Activated B cell treated with CpG ODN at 0.5 μM for 24 hours (primary cell): ENCODE data around the gene RASL12. TPM values are rescaled to one million over a fixed set of nuclear protein-coding genes. Genes with fewer than 3 reads are reported as not detected.
A peak's percentile ranks its signal among the peaks of the same experiment; 100 is the strongest.

ENCODE experiments used
- ATAC-seq: fragments of 200-7000 bp; cut with Tn5 transposase; one replicate; pipeline ENCODE4 v1.10.0; 2021; ENCODE audit warnings: low read depth, mild to moderate bottlenecking, moderate library complexity
- CTCF ChIA-PET: fragments of 350-600 bp; sonication (Branson Sonifier 250); formaldehyde crosslinking; loops from one replicate; lab custom pipeline; 2021; ENCODE audit warnings: antibody characterized with exemption; lab: Charles Lee
- POLR2A ChIA-PET: fragments of 350-600 bp; sonication (Branson Sonifier 250); formaldehyde crosslinking; loops from one replicate; lab custom pipeline; 2021; ENCODE audit warnings: antibody characterized with exemption; lab: Charles Lee
- DNase-seq: peaks from one replicate; pipeline ENCODE4 v3.0.0; 2022
- H3K27ac Mint-ChIP-seq: one replicate; pipeline ENCODE4 v1.8.0; 2020; ENCODE audit warnings: mixed read lengths
- H3K27me3 Mint-ChIP-seq: one replicate; pipeline ENCODE4 v1.8.0; 2021; ENCODE audit warnings: mixed read lengths
- H3K36me3 Mint-ChIP-seq: one replicate; pipeline ENCODE4 v1.8.0; 2021; ENCODE audit warnings: low read depth, mixed read lengths
- H3K4me1 Mint-ChIP-seq: one replicate; pipeline ENCODE4 v1.8.0; 2021; ENCODE audit warnings: mixed read lengths
- H3K4me3 Mint-ChIP-seq: one replicate; pipeline ENCODE4 v1.8.0; 2020; ENCODE audit warnings: mild to moderate bottlenecking, mixed read lengths
- H3K9me3 Mint-ChIP-seq: one replicate; pipeline ENCODE4 v1.8.0; 2020; ENCODE audit warnings: mixed read lengths
- intact Hi-C: fragments of 100-400 bp; cut with micrococcal nuclease; formaldehyde crosslinking; loops from one replicate; pipeline ENCODE4 v1.15.1; 2024
- total RNA-seq: library from RNA; stranded (reverse); gene quantifications from 2 replicates; pipeline ENCODE4 v1.2.3, GENCODE V29; 2022
- TF ChIP-seq, protein P1 (sequence below): fragments of 200-600 bp; IDR thresholded peaks from one replicate; pipeline ENCODE4 v1.8.0; 2022; ENCODE audit warnings: antibody characterized with exemption, mild to moderate bottlenecking

RASL12 gene
- total RNA-seq, 1 donor from 2014 or later, result not detected

DNA sequence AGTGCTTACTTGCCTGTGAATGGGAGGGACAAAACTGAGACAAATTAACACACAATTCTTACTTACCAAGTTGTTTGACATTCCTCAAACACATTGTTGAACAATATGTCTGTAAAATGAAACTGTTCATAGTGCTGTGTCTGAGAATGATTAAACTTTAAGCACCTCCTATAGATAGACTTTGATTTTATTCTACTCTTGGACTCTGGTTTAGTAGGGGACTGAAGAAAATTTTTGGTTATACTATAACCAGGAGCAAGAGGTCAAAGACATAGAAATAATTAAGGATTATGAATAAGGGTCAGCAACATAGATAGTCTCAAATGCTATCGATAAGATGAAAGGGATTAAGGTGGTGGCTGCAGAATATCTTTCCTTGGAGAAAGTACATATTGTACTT is 30.5 kb downstream of the RASL12 start:
- H3K4me3 Mint-ChIP-seq, result no peak overlapping the region
- ATAC-seq (no peak), DNase-seq (no peak)
- no peak overlapping the region for H3K27ac Mint-ChIP-seq
- no peaks in the 10 kb centered on the region for H3K36me3 Mint-ChIP-seq
- H3K27me3 Mint-ChIP-seq, result peaks cover 7% of the 10 kb centered on the region
- TF ChIP-seq, protein P1, sequence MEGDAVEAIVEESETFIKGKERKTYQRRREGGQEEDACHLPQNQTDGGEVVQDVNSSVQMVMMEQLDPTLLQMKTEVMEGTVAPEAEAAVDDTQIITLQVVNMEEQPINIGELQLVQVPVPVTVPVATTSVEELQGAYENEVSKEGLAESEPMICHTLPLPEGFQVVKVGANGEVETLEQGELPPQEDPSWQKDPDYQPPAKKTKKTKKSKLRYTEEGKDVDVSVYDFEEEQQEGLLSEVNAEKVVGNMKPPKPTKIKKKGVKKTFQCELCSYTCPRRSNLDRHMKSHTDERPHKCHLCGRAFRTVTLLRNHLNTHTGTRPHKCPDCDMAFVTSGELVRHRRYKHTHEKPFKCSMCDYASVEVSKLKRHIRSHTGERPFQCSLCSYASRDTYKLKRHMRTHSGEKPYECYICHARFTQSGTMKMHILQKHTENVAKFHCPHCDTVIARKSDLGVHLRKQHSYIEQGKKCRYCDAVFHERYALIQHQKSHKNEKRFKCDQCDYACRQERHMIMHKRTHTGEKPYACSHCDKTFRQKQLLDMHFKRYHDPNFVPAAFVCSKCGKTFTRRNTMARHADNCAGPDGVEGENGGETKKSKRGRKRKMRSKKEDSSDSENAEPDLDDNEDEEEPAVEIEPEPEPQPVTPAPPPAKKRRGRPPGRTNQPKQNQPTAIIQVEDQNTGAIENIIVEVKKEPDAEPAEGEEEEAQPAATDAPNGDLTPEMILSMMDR, result no peak
- no peaks in the 10 kb centered on the region for H3K9me3 Mint-ChIP-seq
- POLR2A ChIA-PET, result no interaction called here
- CTCF ChIA-PET, result no interaction called here
- intact Hi-C loops, result no loop called here
- peaks cover 7% of the 10 kb centered on the region for H3K4me1 Mint-ChIP-seq

DNA sequence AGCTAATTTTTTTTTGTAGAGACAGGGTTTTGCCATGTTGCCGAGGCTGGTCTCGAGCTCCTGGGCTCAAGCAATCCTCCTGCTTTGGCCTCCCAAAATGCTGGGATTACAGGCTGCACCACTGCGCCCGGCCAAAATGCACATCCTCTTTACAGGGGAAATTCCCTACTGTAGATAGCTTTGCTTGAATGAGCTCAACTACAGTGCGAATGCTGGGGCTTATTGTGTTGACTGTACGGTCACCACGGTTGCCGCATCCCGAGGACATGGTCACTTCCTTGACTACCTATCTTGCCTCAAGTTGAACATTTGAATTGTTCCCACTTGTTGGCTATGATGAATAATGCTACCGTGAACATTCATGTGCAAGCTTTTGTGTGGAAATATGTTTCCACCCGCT is 33.1 kb downstream of the RASL12 start:
- DNase-seq (no peak), ATAC-seq (no peak)
- intact Hi-C loops, result no loop called here
- ChIA-PET CTCF (interaction anchor here (1.1 to 1.8 kb wide), 5 partner anchors 38 to 270 kb away, joined by 3 to 6 read pairs (median 4); partner anchors contain the start of gene RNU5B-1), POLR2A (interaction anchor here (1.2 to 1.7 kb wide), 4 partner anchors 9 to 270 kb away, joined by 4 to 9 read pairs (median 5); partner anchors contain the start of gene RNU5B-1)
- Mint-ChIP-seq H3K36me3 (no peaks in the 10 kb centered on the region), H3K27me3 (peaks cover 7% of the 10 kb centered on the region), H3K27ac (no peak overlapping the region), H3K4me1 (peaks cover 7% of the 10 kb centered on the region), H3K9me3 (no peaks in the 10 kb centered on the region), H3K4me3 (no peak overlapping the region)
- TF ChIP-seq, protein P1, result no peak

DNA sequence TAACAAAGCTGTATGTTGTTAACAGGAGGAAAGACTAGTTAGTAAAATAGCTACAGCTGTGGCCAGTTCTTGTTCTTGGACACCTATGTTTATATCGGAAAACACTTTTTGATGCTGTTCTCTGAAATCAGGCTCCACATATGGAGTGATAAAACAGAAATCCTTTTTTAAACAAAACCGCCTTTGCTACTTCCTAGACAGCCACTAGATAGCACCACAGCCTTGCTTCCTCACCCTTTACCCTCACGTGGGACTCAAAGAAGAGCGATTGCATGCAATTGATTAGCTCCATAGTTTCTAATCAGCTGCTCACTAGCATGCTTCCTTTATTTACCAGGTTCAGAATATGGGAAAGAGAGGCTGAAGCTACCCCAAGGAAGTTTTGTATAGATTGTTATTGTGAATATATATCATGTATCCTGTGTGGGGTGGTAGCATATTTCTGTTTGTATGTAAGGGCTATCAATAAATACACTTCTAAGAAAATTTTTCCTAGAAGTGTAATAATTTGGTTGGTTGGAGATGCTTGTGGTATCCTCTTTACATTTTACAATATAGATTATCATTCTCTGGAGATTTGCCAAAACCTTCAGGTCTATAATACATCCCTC is 34.0 kb downstream of the RASL12 start:
- Mint-ChIP-seq H3K27me3 (peaks cover 7% of the 10 kb centered on the region), H3K9me3 (no peaks in the 10 kb centered on the region), H3K4me1 (peaks cover 9% of the 10 kb centered on the region), H3K4me3 (no peak overlapping the region), H3K27ac (no peak overlapping the region), H3K36me3 (no peaks in the 10 kb centered on the region)
- intact Hi-C loops, result loop anchor here (1.0 to 2.0 kb wide), 7 partner anchors 16 to 352 kb away; no protein-coding TSS in a partner anchor
- TF ChIP-seq, protein P1, result no peak
- DNase-seq (no peak), ATAC-seq (no peak)
- POLR2A ChIA-PET, result interaction anchor here (0.7 to 1.7 kb wide), 5 partner anchors 10 to 350 kb away, joined by 4 to 9 read pairs (median 5); partner anchors contain the start of gene RNU5B-1
- CTCF ChIA-PET, result interaction anchor here (0.8 to 1.8 kb wide), 7 partner anchors 39 to 271 kb away, joined by 3 to 7 read pairs (median 4); partner anchors contain the start of genes PARP16 and RNU5B-1

DNA sequence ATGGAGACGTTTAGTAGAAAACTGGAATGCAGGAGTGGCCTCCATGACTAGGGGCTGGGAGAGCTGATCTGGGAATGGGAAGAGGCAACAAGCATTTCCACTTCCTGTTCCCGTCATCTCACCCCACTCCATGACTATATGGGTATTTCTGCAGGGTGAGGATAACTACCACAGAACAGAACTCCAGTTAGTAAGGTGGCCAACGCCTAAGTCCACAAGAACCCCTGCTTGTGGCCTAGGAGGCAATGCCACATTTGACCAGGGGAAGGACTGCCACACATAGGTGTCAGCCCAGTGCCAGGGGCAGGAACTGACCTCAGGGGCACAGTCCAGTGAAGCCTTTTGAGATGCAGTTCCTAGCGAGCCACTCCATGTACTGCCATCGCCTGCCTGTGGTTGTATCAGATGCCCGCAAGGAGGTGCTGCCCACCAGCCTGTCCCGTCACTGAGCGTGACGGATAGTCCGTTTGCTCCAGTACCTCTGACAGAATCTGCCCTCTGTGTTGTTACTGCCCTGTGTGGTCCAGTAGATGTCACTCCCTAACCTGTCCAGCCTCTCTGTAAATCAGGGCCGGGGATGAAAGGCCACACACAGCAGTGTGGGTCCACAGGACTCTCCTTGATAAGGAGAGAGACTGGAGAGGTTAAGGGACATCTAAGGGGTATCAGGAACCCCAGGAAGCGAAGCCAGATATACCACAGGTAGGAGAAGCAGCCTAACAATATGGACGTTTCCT is 34.8 kb downstream of the RASL12 start:
- peak overlapping the region; percentile 6 for H3K27ac Mint-ChIP-seq
- TF ChIP-seq, protein P1, result no peak
- H3K4me3 Mint-ChIP-seq, result peak overlapping the region; percentile 35
- DNase-seq (peak; percentile 39), ATAC-seq (peak; percentile 52)
- no peaks in the 10 kb centered on the region for H3K36me3 Mint-ChIP-seq
- CTCF ChIA-PET, result interaction anchor here (1.0 to 1.5 kb wide), 3 partner anchors 45 to 265 kb away, joined by 3 to 7 read pairs (median 6); partner anchors contain the start of gene PARP16
- POLR2A ChIA-PET, result interaction anchor here (1.5 to 1.7 kb wide), 2 partner anchors 265 to 272 kb away, joined by 5 read pairs; partner anchors contain the start of gene RNU5B-1
- H3K9me3 Mint-ChIP-seq, result no peaks in the 10 kb centered on the region
- intact Hi-C loops, result loop anchor here (1.0 to 2.0 kb wide), 7 partner anchors 16 to 352 kb away; no protein-coding TSS in a partner anchor
- H3K4me1 Mint-ChIP-seq, result peaks cover 17% of the 10 kb centered on the region
- peaks cover 7% of the 10 kb centered on the region for H3K27me3 Mint-ChIP-seq
